CD4-positive, alpha-beta memory T cell (primary cell): ENCODE data around the gene CCNE1. TPM values are rescaled to one million over a fixed set of nuclear protein-coding genes. Genes with fewer than 3 reads are reported as not detected.

ENCODE experiments used
- CTCF ChIA-PET: fragments of 350-600 bp; sonication (Branson Sonifier 250); formaldehyde crosslinking; loops from one replicate; lab custom pipeline; 2021; ENCODE audit warnings: inconsistent platforms; ENCODE audit not compliant: partially characterized antibody; lab: Charles Lee
- POLR2A ChIA-PET: fragments of 350-600 bp; sonication (Branson Sonifier 250); formaldehyde crosslinking; loops from one replicate; lab custom pipeline; 2021; ENCODE audit not compliant: partially characterized antibody; lab: Charles Lee
- DNase-seq, 5 donors: peaks; one replicate each; pipeline versions ENCODE4 v3.0.0 to v3.0.0-alpha.2; 2020 to 2022; ENCODE audit warnings: mixed read lengths in 1 of 5
- H3K27ac ChIP-seq: one replicate; pipeline ENCODE4 v1.7.0; 2013; ENCODE audit warnings: low read depth, low read length
- H3K27me3 ChIP-seq: 2 replicates; pipeline ENCODE4 v1.7.0; 2013; ENCODE audit warnings: mild to moderate bottlenecking, low read length, moderate library complexity; ENCODE audit not compliant: insufficient read depth
- H3K36me3 ChIP-seq: 2 replicates; pipeline ENCODE4 v1.7.0; 2013; ENCODE audit warnings: mild to moderate bottlenecking, low read length, moderate library complexity; ENCODE audit not compliant: insufficient read depth
- H3K4me1 ChIP-seq: 2 replicates; pipeline ENCODE4 v1.7.0; 2013; ENCODE audit warnings: mild to moderate bottlenecking, low read length, moderate library complexity; ENCODE audit not compliant: insufficient read depth
- H3K4me3 ChIP-seq, 2 donors: one replicate each; pipeline ENCODE4 v1.7.0; 2013; ENCODE audit warnings: low read length in 2 of 2, mild to moderate bottlenecking in 1 of 2
- H3K9me3 ChIP-seq, 2 donors: one replicate each; pipeline ENCODE4 v1.7.0; 2013; ENCODE audit warnings: low read length in 2 of 2, control low read depth in 1 of 2; ENCODE audit not compliant: control insufficient read depth in 1 of 2
- H3K27ac Mint-ChIP-seq, 7 donors: one replicate each; pipeline ENCODE4 v1.8.0; 2020 to 2021; ENCODE audit warnings: mixed read lengths in 7 of 7, mild to moderate bottlenecking in 6 of 7, inconsistent platforms in 3 of 7, moderate library complexity in 3 of 7
- H3K27me3 Mint-ChIP-seq, 2 donors: one replicate each; pipeline ENCODE4 v1.8.0; 2020 to 2021; ENCODE audit warnings: mixed read lengths in 2 of 2
- H3K36me3 Mint-ChIP-seq, 2 donors: one replicate each; pipeline ENCODE4 v1.8.0; 2020 to 2021; ENCODE audit warnings: mixed read lengths in 2 of 2, inconsistent platforms in 1 of 2, mild to moderate bottlenecking in 1 of 2
- H3K4me1 Mint-ChIP-seq, 4 donors: one replicate each; pipeline ENCODE4 v1.8.0; 2020 to 2021; ENCODE audit warnings: mixed read lengths in 4 of 4, mild to moderate bottlenecking in 1 of 4
- H3K4me3 Mint-ChIP-seq, 8 donors: one replicate each; pipeline ENCODE4 v1.8.0; 2020 to 2021; ENCODE audit warnings: mixed read lengths in 8 of 8, mild to moderate bottlenecking in 7 of 8, moderate library complexity in 6 of 8, inconsistent platforms in 3 of 8
- H3K9me3 Mint-ChIP-seq, 8 donors: one replicate each; pipeline ENCODE4 v1.8.0; 2020 to 2021; ENCODE audit warnings: mixed read lengths in 8 of 8, mild to moderate bottlenecking in 5 of 8, inconsistent platforms in 3 of 8, moderate library complexity in 1 of 8
- intact Hi-C: fragments of 100-400 bp; cut with micrococcal nuclease; formaldehyde crosslinking; loops from one replicate; pipeline ENCODE4 v1.15.1; 2023
- polyA plus RNA-seq, 2 donors: library from polyadenylated mRNA; unstranded; fragments of 300-500 nt; fragmentation: Illumina TruSeq; gene quantifications; one replicate each; pipeline ENCODE4 v1.2.3, GENCODE V29; 2021
- total RNA-seq, 2 experiments: library from RNA; stranded (reverse); gene quantifications; one replicate each; pipeline ENCODE4 v1.2.3, GENCODE V29; 2021

CCNE1 gene
- total and polyA plus RNA-seq, 4 experiments from 2014 or later = 0.50 to 3.4 (median 1.9) TPM

GRCh38 chr19:29807178-29807577, 4.6 kb upstream of the CCNE1 start:
- Histone ChIP-seq H3K36me3 (no peaks in the 10 kb centered on the region), H3K27ac (no peak overlapping the region), H3K9me3 (no peaks in the 10 kb centered on the region), H3K27me3 (no peaks in the 10 kb centered on the region), H3K4me3 (no peak overlapping the region), H3K4me1 (peaks cover 5% of the 10 kb centered on the region)
- no peaks in the 10 kb centered on the region for H3K9me3 Mint-ChIP-seq
- no peak overlapping the region for H3K4me3 Mint-ChIP-seq
- DNase-seq = no peak
- ChIA-PET POLR2A (no interaction called here), CTCF (interaction anchor here (0.5 to 1.2 kb wide), 2 partner anchors 51 to 199 kb away, joined by 3 to 4 read pairs; no protein-coding TSS in a partner anchor)
- peak overlapping the region in 1 of 7 donors; percentile 15 for H3K27ac Mint-ChIP-seq
- peaks cover 0 to 9% (median 5%) of the 10 kb centered on the region in 4 donors for H3K4me1 Mint-ChIP-seq
- intact Hi-C loops = no loop called here
- no peaks in the 10 kb centered on the region for H3K36me3 Mint-ChIP-seq
- H3K27me3 Mint-ChIP-seq = no peaks in the 10 kb centered on the region

- POLR2A ChIA-PET = interaction anchor here (7.4 kb wide), 1 partner anchor 36 kb away, joined by 52 read pairs; no protein-coding TSS in a partner anchor
- Histone ChIP-seq H3K27me3 (no peaks in the 10 kb centered on the region), H3K4me1 (peaks cover 10% of the 10 kb centered on the region), H3K36me3 (no peaks in the 10 kb centered on the region), H3K4me3 (no peak overlapping the region), H3K9me3 (no peaks in the 10 kb centered on the region), H3K27ac (no peak overlapping the region)
- Mint-ChIP-seq H3K36me3 (peaks cover 0 to 2% of the 10 kb centered on the region in 2 donors), H3K27ac (no peak overlapping the region), H3K4me3 (no peak overlapping the region), H3K27me3 (no peaks in the 10 kb centered on the region), H3K9me3 (no peaks in the 10 kb centered on the region), H3K4me1 (peaks cover 3 to 12% (median 9%) of the 10 kb centered on the region in 4 donors)
- intact Hi-C loops = no loop called here
- CTCF ChIA-PET = interaction anchor here (0.5 to 1.2 kb wide), 2 partner anchors 50 to 200 kb away, joined by 3 to 4 read pairs; no protein-coding TSS in a partner anchor
- DNase-seq = no peak
Measured at GRCh38 chr19:29807870-29808405, 3.9 kb upstream of the CCNE1 start.

GRCh38 chr19:29809795-29810503, 1.8 kb upstream of the CCNE1 start:
- Histone ChIP-seq H3K36me3 (no peaks in the 10 kb centered on the region), H3K27ac (no peak overlapping the region), H3K4me1 (peaks cover 10% of the 10 kb centered on the region), H3K4me3 (no peak overlapping the region), H3K9me3 (no peaks in the 10 kb centered on the region), H3K27me3 (no peaks in the 10 kb centered on the region)
- Mint-ChIP-seq H3K36me3 (peaks cover 0 to 4% of the 10 kb centered on the region in 2 donors), H3K4me3 (peak overlapping the region in 7 of 8 donors; percentile 37 to 85 (median 83)), H3K27me3 (no peaks in the 10 kb centered on the region), H3K27ac (peak overlapping the region in 5 of 7 donors; percentile 43 to 86 (median 76)), H3K9me3 (peaks cover 0 to 1% (median 0%) of the 10 kb centered on the region in 8 donors), H3K4me1 (peaks cover 6 to 17% (median 14%) of the 10 kb centered on the region in 4 donors)
- POLR2A ChIA-PET = interaction anchor here (1.3 to 7.4 kb wide), 4 partner anchors 19 to 132 kb away, joined by 3 to 52 read pairs (median 4); partner anchors contain the start of gene URI1
- no peak for DNase-seq
- CTCF ChIA-PET = interaction anchor here (0.8 to 1.0 kb wide), 2 partner anchors 38 to 51 kb away, joined by 3 to 5 read pairs; no protein-coding TSS in a partner anchor
- intact Hi-C loops = no loop called here

GRCh38 chr19:29810504-29810871, 1.3 kb upstream of the CCNE1 start:
- Mint-ChIP-seq H3K4me1 (peaks cover 6 to 17% (median 14%) of the 10 kb centered on the region in 4 donors), H3K27me3 (no peaks in the 10 kb centered on the region), H3K36me3 (peaks cover 0 to 4% of the 10 kb centered on the region in 2 donors), H3K27ac (peak overlapping the region; percentile 43 to 86 (median 76)), H3K9me3 (peaks cover 0 to 1% (median 0%) of the 10 kb centered on the region in 8 donors), H3K4me3 (peak overlapping the region; percentile 64 to 85 (median 82))
- intact Hi-C loops = no loop called here
- Histone ChIP-seq H3K27ac (peak overlapping the region; percentile 52), H3K4me3 (no peak overlapping the region), H3K4me1 (peaks cover 10% of the 10 kb centered on the region), H3K9me3 (no peaks in the 10 kb centered on the region), H3K36me3 (no peaks in the 10 kb centered on the region), H3K27me3 (no peaks in the 10 kb centered on the region)
- POLR2A ChIA-PET = interaction anchor here (1.3 to 7.4 kb wide), 4 partner anchors 19 to 131 kb away, joined by 3 to 52 read pairs (median 4); partner anchors contain the start of gene URI1
- peak in 3 of 5 donors; percentile 6 to 18 (median 15) for DNase-seq
- CTCF ChIA-PET = interaction anchor here (1.0 kb wide), 1 partner anchor 38 kb away, joined by 5 read pairs; no protein-coding TSS in a partner anchor

- H3K27me3 Mint-ChIP-seq = no peaks in the 10 kb centered on the region
- POLR2A ChIA-PET = interaction anchor here (2.9 to 7.4 kb wide), 3 partner anchors 18 to 32 kb away, joined by 13 to 52 read pairs (median 19); no protein-coding TSS in a partner anchor
- H3K4me1 ChIP-seq = peaks cover 10% of the 10 kb centered on the region
- CTCF ChIA-PET = interaction anchor here (0.9 kb wide), 1 partner anchor 32 kb away, joined by 3 read pairs; no protein-coding TSS in a partner anchor
- H3K27ac Mint-ChIP-seq = peak overlapping the region in 5 of 7 donors; percentile 22 to 92 (median 88)
- H3K27me3 ChIP-seq = no peaks in the 10 kb centered on the region
- H3K27ac ChIP-seq = no peak overlapping the region
- H3K36me3 ChIP-seq = no peaks in the 10 kb centered on the region
- H3K4me3 ChIP-seq = peak overlapping the region in 1 of 2 donors; percentile 35
- H3K4me1 Mint-ChIP-seq = peaks cover 6 to 17% (median 14%) of the 10 kb centered on the region in 4 donors
- DNase-seq = peak in 2 of 5 donors; percentile 6 to 13
- intact Hi-C loops = no loop called here
- H3K36me3 Mint-ChIP-seq = peaks cover 0 to 4% of the 10 kb centered on the region in 2 donors
- H3K9me3 Mint-ChIP-seq = peaks cover 0 to 1% (median 0%) of the 10 kb centered on the region in 8 donors
- peak overlapping the region; percentile 80 to 97 (median 86) for H3K4me3 Mint-ChIP-seq
- H3K9me3 ChIP-seq = no peaks in the 10 kb centered on the region
Measured at GRCh38 chr19:29812080-29812880, 489 bp downstream of the CCNE1 start.

GRCh38 chr19:29812881-29813275, 1.1 kb downstream of the CCNE1 start:
- ChIA-PET POLR2A (interaction anchor here (2.9 to 7.4 kb wide), 3 partner anchors 18 to 31 kb away, joined by 13 to 52 read pairs (median 19); no protein-coding TSS in a partner anchor), CTCF (interaction anchor here (0.9 kb wide), 1 partner anchor 31 kb away, joined by 3 read pairs; no protein-coding TSS in a partner anchor)
- intact Hi-C loops = no loop called here
- H3K9me3 Mint-ChIP-seq = peaks cover 0 to 1% (median 0%) of the 10 kb centered on the region in 8 donors
- Histone ChIP-seq H3K27ac (no peak overlapping the region), H3K9me3 (no peaks in the 10 kb centered on the region), H3K36me3 (no peaks in the 10 kb centered on the region), H3K4me3 (peak overlapping the region in 1 of 2 donors; percentile 35), H3K4me1 (peaks cover 10% of the 10 kb centered on the region), H3K27me3 (no peaks in the 10 kb centered on the region)
- H3K27ac Mint-ChIP-seq = peak overlapping the region; percentile 22 to 92 (median 88)
- no peak for DNase-seq
- peaks cover 0 to 4% of the 10 kb centered on the region in 2 donors for H3K36me3 Mint-ChIP-seq
- H3K4me1 Mint-ChIP-seq = peaks cover 6 to 17% (median 14%) of the 10 kb centered on the region in 4 donors
- peak overlapping the region; percentile 80 to 97 (median 86) for H3K4me3 Mint-ChIP-seq
- H3K27me3 Mint-ChIP-seq = no peaks in the 10 kb centered on the region
